ENCODE results near the gene PTPA.
"Not testable (repeated sequence)": the region's sequence is repeated elsewhere in the genome, so short reads cannot be mapped to it uniquely, and the experiment has no call there.

Gene PTPA

DNA sequence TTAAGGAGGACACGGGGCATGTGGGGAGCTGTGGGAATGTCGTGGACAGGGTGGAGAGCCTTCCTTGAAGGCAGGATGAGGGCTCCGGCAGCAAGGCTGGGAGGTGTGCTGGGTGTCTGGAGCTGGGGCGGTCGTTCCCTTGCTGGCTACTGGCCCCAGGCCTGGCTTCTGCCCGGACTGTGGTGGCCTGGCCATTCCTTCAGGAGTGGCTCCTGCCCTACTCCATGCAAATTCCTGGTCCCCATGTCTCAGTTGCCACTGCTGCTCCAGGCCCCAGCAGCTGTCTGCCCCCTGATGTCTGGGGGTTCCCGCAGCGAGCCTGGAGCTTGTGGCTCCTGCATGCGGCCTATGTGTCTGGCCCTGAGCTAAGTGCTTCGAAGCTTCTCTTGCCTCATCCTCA lies 44.9 kb downstream of the PTPA start:
- in situ Hi-C loops (cut with MboI; ENCODE audit: low sequenced_read_pairs) = no loop called here

GRCh38 chr9:129160712-129161533 lies 49.7 kb downstream of the PTPA start:
- in situ Hi-C loops (cut with MboI; ENCODE audit: low sequenced_read_pairs) = no loop called here
- Histone ChIP-seq H3K4me1 (no peaks in the 10 kb centered on the region), H3K4me3 (no peak overlapping the region), H3K9me3 (no peaks in the 10 kb centered on the region), H3K27me3 (ENCODE audit: low read depth) (no peaks in the 10 kb centered on the region), H3K36me3 (replicated peaks) (no peaks in the 10 kb centered on the region)
- no peak for DNase-seq (ENCODE audit: low spot score in 2 of 2)

More for the DNA sequence above, 44.9 kb downstream of the PTPA start:
- Histone ChIP-seq H3K36me3 (replicated peaks) (no peaks in the 10 kb centered on the region; the same call in 1 of the 2 replicates), H3K4me3 (no peak overlapping the region), H3K27me3 (ENCODE audit: low read depth) (no peaks in the 10 kb centered on the region), H3K9me3 (no peaks in the 10 kb centered on the region), H3K4me1 (no peaks in the 10 kb centered on the region)
- no peak for DNase-seq (ENCODE audit: low spot score in 2 of 2)

DNA sequence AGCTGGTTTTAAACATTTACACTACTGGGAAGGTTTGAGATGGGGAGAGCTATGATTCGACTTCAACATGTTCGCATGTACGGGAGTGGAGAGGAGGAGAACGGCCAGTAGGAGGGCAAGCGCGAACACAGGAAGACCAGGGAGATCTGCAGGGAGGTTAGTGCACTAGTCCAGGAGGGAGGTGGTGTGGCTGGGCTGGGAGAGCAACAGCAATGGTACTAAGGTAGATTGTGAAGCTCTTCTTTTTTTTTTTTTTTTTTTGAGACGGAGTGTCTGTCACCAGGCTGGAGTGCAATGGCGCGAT lies 50.3 kb downstream of the PTPA start:
- no peaks in the 10 kb centered on the region for H3K4me1 ChIP-seq
- no peaks in the 10 kb centered on the region for H3K36me3 ChIP-seq (replicated peaks)
- in situ Hi-C loops (cut with MboI; ENCODE audit: low sequenced_read_pairs) = no loop called here
- no peak for DNase-seq (ENCODE audit: low spot score in 2 of 2)
- H3K4me3 ChIP-seq = no peak overlapping the region
- H3K9me3 ChIP-seq = no peaks in the 10 kb centered on the region
- no peaks in the 10 kb centered on the region for H3K27me3 ChIP-seq (ENCODE audit: low read depth)

GRCh38 chr9:129162497-129163197 lies 51.4 kb downstream of the PTPA start:
- Histone ChIP-seq H3K9me3 (no peaks in the 10 kb centered on the region), H3K4me3 (no peak overlapping the region), H3K36me3 (replicated peaks) (no peaks in the 10 kb centered on the region), H3K4me1 (no peaks in the 10 kb centered on the region), H3K27me3 (ENCODE audit: low read depth) (no peaks in the 10 kb centered on the region)
- in situ Hi-C loops (cut with MboI; ENCODE audit: low sequenced_read_pairs) = no loop called here
- DNase-seq (ENCODE audit: low spot score in 2 of 2) = no peak

- H3K4me3 ChIP-seq; H3K9me3 ChIP-seq; H3K4me1 ChIP-seq; H3K36me3 ChIP-seq (replicated peaks); DNase-seq (ENCODE audit: low spot score in 2 of 2); in situ Hi-C loops (cut with MboI; ENCODE audit: low sequenced_read_pairs); H3K27me3 ChIP-seq (ENCODE audit: low read depth): not testable (repeated sequence)
These were observed 52.0 kb downstream of the PTPA start for GRCh38 chr9:129163198-129163670.

GRCh38 chr9:129163753-129164152 lies 52.5 kb downstream of the PTPA start:
- no peak for DNase-seq (ENCODE audit: low spot score in 2 of 2)
- Histone ChIP-seq H3K9me3 (no peaks in the 10 kb centered on the region), H3K4me3 (no peak overlapping the region), H3K27me3 (ENCODE audit: low read depth) (no peaks in the 10 kb centered on the region), H3K36me3 (replicated peaks) (no peaks in the 10 kb centered on the region), H3K4me1 (no peaks in the 10 kb centered on the region)
- in situ Hi-C loops (cut with MboI; ENCODE audit: low sequenced_read_pairs) = no loop called here

- H3K27me3 ChIP-seq (ENCODE audit: low read depth) = no peaks in the 10 kb centered on the region
- H3K9me3 ChIP-seq = no peaks in the 10 kb centered on the region
- no peak overlapping the region for H3K4me3 ChIP-seq
- DNase-seq (ENCODE audit: low spot score in 2 of 2) = no peak
- in situ Hi-C loops (cut with MboI; ENCODE audit: low sequenced_read_pairs) = no loop called here
- no peaks in the 10 kb centered on the region for H3K36me3 ChIP-seq (replicated peaks)
- no peaks in the 10 kb centered on the region for H3K4me1 ChIP-seq
These were observed 53.2 kb downstream of the PTPA start for GRCh38 chr9:129164246-129164930.

- no peak overlapping the region for H3K4me3 ChIP-seq
- no peaks in the 10 kb centered on the region for H3K4me1 ChIP-seq
- H3K27me3 ChIP-seq (ENCODE audit: low read depth) = no peaks in the 10 kb centered on the region
- H3K36me3 ChIP-seq (replicated peaks) = no peaks in the 10 kb centered on the region
- no peaks in the 10 kb centered on the region for H3K9me3 ChIP-seq
- in situ Hi-C loops (cut with MboI; ENCODE audit: low sequenced_read_pairs) = no loop called here
- DNase-seq (ENCODE audit: low spot score in 2 of 2) = no peak
These were observed 54.0 kb downstream of the PTPA start for GRCh38 chr9:129165198-129165597.

DNA sequence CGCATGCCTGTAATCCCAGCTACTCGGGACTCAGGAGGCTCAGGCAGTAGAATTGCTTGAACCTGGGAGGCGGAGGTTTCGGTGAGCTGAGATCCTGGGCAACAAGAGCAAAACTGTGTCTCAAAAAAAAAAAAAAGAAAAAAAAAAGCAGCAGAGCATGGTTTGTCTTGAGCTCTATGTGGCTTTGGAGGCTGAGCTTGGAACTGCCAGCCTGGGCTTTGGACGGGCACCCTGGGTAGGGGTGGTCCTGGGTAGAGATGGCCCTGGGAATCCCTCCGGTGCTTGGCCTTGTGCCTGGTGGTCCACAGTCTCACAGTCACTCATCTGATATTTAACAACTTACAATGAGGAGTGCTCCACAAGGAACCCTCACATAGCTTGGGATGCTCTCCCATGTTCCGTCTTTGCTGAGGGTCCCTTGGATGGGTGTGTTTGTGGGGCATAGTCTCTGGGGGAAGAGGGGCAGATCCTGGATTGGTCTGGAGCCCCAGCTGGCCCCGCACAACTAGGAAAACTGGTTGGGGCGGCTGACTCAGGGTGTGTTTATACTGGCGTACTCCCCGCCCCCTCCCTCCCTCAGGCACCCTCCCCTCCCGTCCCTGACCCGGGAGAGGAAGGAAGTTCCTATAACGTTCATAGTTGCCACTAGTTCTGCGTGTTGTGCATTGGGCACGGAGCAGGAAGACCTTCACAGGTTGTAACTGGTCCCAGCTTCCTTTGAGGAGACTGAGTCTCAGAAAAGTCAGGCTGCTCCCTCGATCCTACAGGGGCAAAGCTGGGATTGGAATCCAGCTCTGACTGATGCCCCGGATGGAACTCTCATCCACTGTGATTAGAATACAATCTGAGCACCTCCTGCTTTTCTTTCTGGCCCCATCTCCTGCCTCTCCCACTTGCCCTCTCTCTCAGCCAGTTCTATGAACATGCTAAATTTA lies 55.7 kb downstream of the PTPA start:
- Histone ChIP-seq H3K4me1 (no peaks in the 10 kb centered on the region), H3K36me3 (replicated peaks) (no peaks in the 10 kb centered on the region), H3K27me3 (ENCODE audit: low read depth) (no peaks in the 10 kb centered on the region), H3K4me3 (no peak overlapping the region), H3K9me3 (no peaks in the 10 kb centered on the region)
- in situ Hi-C loops (cut with MboI; ENCODE audit: low sequenced_read_pairs) = no loop called here
- peak in 1 of 2 experiments; percentile 52 for DNase-seq (ENCODE audit: low spot score in 2 of 2)

DNA sequence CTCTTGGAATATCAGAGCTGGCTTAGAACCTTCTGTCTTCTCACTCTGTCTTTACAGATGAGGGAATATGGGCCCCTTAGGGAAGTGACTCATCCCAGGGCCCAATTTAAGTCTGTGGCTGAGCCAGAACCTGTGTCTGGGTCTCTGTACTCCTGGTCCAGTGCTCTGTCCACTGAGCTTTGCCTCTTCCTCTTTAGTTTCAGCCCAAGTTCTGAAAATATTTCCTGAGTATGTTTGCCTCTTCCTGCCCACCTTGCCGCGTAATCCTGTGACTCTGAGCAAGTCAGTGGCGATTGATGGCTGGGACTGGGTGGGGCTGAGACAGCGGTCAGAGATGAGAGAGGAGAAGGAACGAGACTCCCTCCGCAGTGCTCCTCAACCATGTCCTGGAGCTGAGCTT lies 59.0 kb downstream of the PTPA start:
- no peaks in the 10 kb centered on the region for H3K36me3 ChIP-seq (replicated peaks)
- H3K9me3 ChIP-seq = no peaks in the 10 kb centered on the region
- in situ Hi-C loops (cut with MboI; ENCODE audit: low sequenced_read_pairs) = loop anchor here (10.0 kb wide), 1 partner anchor 445 kb away; no protein-coding TSS in a partner anchor
- no peak for DNase-seq (ENCODE audit: low spot score in 2 of 2)
- peaks cover 8% of the 10 kb centered on the region for H3K4me1 ChIP-seq
- H3K4me3 ChIP-seq = no peak overlapping the region
- peaks cover 3% of the 10 kb centered on the region; the same call in 1 of the 2 replicates for H3K27me3 ChIP-seq (ENCODE audit: low read depth)

DNA sequence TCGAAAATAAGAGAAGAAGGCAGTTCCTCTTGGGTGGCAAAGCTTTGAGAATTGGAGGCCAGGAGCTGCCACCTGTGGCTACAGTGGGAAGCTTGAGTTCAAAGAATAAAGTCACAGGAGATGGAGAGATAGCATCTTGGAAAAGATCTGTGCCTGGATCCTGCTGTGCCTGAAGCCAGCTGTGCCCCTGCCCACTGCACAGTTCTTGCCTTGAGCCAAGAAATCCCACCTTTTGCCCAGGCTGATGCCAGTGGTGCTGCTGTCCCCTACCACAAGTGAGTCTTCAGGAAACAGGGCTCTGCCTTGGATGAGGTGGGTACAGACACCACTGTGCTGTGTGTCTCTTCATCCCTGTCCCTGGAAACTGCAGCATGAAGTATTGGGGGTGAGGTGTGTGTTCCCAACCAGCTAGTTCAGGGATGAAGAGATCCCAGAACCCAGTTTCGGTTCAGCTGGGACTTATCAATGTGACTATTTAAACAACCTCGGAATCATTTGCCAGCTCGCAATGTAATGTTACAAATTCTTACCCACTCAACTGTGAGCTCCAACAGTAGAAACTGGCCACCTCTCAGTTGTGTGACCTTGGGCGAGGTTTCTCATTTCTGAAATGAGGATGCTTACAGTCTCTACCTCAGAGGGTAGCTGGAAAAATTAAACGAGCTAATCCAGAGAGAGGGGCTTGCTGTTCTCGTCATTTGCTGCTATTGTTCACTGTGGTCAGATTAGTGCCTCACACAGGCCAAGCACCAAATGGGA lies 61.0 kb downstream of the PTPA start:
- Histone ChIP-seq H3K4me1 (peaks cover 13% of the 10 kb centered on the region), H3K4me3 (no peak overlapping the region), H3K9me3 (no peaks in the 10 kb centered on the region; the same call in 1 of the 2 replicates), H3K27me3 (ENCODE audit: low read depth) (peaks cover 3% of the 10 kb centered on the region; the same call in 1 of the 2 replicates), H3K36me3 (replicated peaks) (no peaks in the 10 kb centered on the region)
- in situ Hi-C loops (cut with MboI; ENCODE audit: low sequenced_read_pairs) = loop anchor here (10.0 kb wide), 1 partner anchor 443 kb away; no protein-coding TSS in a partner anchor
- no peak for DNase-seq (ENCODE audit: low spot score in 2 of 2)

DNA sequence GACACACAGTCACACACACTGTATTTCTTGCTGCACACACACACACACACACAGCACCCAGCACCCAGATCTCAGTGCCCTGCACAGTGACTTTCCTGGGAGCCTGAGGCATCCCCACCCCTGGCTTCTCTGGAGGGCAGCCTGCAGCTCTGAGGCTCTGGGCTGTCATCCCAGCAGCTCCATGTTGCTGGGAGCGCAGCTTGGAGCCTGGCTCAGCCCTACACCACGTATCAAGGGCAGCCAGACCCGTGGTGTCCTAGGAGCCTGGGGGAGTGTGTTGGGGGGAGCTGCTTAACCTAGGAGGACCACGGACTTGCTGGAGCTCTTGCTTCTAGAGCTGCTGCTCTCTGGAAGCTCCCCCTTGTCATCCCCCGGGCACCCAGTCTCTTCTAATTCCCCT lies 61.6 kb downstream of the PTPA start:
- H3K4me1 ChIP-seq = peaks cover 13% of the 10 kb centered on the region
- no peaks in the 10 kb centered on the region for H3K36me3 ChIP-seq (replicated peaks)
- no peak overlapping the region for H3K4me3 ChIP-seq
- no peaks in the 10 kb centered on the region; the same call in 1 of the 2 replicates for H3K9me3 ChIP-seq
- peaks cover 3% of the 10 kb centered on the region; the same call in 1 of the 2 replicates for H3K27me3 ChIP-seq (ENCODE audit: low read depth)
- in situ Hi-C loops (cut with MboI; ENCODE audit: low sequenced_read_pairs) = loop anchor here (10.0 kb wide), 1 partner anchor 442 kb away; no protein-coding TSS in a partner anchor
- no peak for DNase-seq (ENCODE audit: low spot score in 2 of 2)

Data from HAP-1 (cell line).